ENCODE measurements around the gene SAMD1. TPM values are rescaled to one million over a fixed set of nuclear protein-coding genes. Genes with fewer than 3 reads are reported as not detected.

SAMD1 gene
- 20.3 TPM for polyA plus RNA-seq (2012; ENCODE audit: low read depth, missing spikeins)

GRCh38 chr19:14090509-14091080 is at the start of gene SAMD1:
TSS of gene SAMD1 (minus strand) at chr19:14090751.
- TF ChIP-seq PAX5 (IDR thresholded peaks at IDR 0.05; ENCODE audit: insufficient read depth, low read length, severe bottlenecking) (no peak), POLR2A (IDR thresholded peaks at IDR 0.05; ENCODE audit: low read depth, low read length) (no peak), POLR2AphosphoS5 (IDR thresholded peaks at IDR 0.05; ENCODE audit: low read depth, low read length) (no peak), SPI1 (IDR thresholded peaks at IDR 0.05; ENCODE audit: low read depth, low read length) (no peak), TAF1 (IDR thresholded peaks at IDR 0.05; ENCODE audit: low read depth, low read length) (no peak), POU2F2 (IDR thresholded peaks at IDR 0.05; ENCODE audit: low read depth, low read length) (no peak)
- DNase-seq (ENCODE audit: insufficient read length, low spot score), result peak; percentile 76
- FAIRE-seq, result peak; percentile 85

- FAIRE-seq (no peak), DNase-seq (ENCODE audit: insufficient read length, low spot score) (no peak)
- TF ChIP-seq POLR2AphosphoS5 (IDR thresholded peaks at IDR 0.05; ENCODE audit: low read depth, low read length) (no peak), TAF1 (IDR thresholded peaks at IDR 0.05; ENCODE audit: low read depth, low read length) (no peak), POU2F2 (IDR thresholded peaks at IDR 0.05; ENCODE audit: low read depth, low read length) (no peak), PAX5 (IDR thresholded peaks at IDR 0.05; ENCODE audit: insufficient read depth, low read length, severe bottlenecking) (no peak), SPI1 (IDR thresholded peaks at IDR 0.05; ENCODE audit: low read depth, low read length) (no peak), POLR2A (IDR thresholded peaks at IDR 0.05; ENCODE audit: low read depth, low read length) (no peak)
Measured at GRCh38 chr19:14139944-14140343, 49.4 kb upstream of the SAMD1 start.

- no peak for DNase-seq (ENCODE audit: insufficient read length, low spot score)
- TF ChIP-seq SPI1 (IDR thresholded peaks at IDR 0.05; ENCODE audit: low read depth, low read length) (no peak), TAF1 (IDR thresholded peaks at IDR 0.05; ENCODE audit: low read depth, low read length) (no peak), POLR2A (IDR thresholded peaks at IDR 0.05; ENCODE audit: low read depth, low read length) (no peak), POU2F2 (IDR thresholded peaks at IDR 0.05; ENCODE audit: low read depth, low read length) (no peak), POLR2AphosphoS5 (IDR thresholded peaks at IDR 0.05; ENCODE audit: low read depth, low read length) (no peak), PAX5 (IDR thresholded peaks at IDR 0.05; ENCODE audit: insufficient read depth, low read length, severe bottlenecking) (no peak)
- no peak for FAIRE-seq
Measured at GRCh38 chr19:14138576-14139265, 48.2 kb upstream of the SAMD1 start.

GRCh38 chr19:14136509-14137281 is 46.1 kb upstream of the SAMD1 start, which contains the start of gene ASF1B:
TSS of gene ASF1B (minus strand) at chr19:14136589. CDS start at chr19:14136456, 133 bp downstream.
- FAIRE-seq (peak; percentile 96), DNase-seq (ENCODE audit: insufficient read length, low spot score) (peak; percentile 97)
- TF ChIP-seq POLR2AphosphoS5 (IDR thresholded peaks at IDR 0.05; ENCODE audit: low read depth, low read length) (peak; percentile 83), POU2F2 (IDR thresholded peaks at IDR 0.05; ENCODE audit: low read depth, low read length) (no peak), PAX5 (IDR thresholded peaks at IDR 0.05; ENCODE audit: insufficient read depth, low read length, severe bottlenecking) (no peak), TAF1 (IDR thresholded peaks at IDR 0.05; ENCODE audit: low read depth, low read length) (peak; percentile 59), POLR2A (IDR thresholded peaks at IDR 0.05; ENCODE audit: low read depth, low read length) (peak; percentile 89), SPI1 (IDR thresholded peaks at IDR 0.05; ENCODE audit: low read depth, low read length) (peak; percentile 59)

GRCh38 chr19:14135985-14136508 is 45.5 kb upstream of the SAMD1 start:
- no peak for DNase-seq (ENCODE audit: insufficient read length, low spot score)
- TF ChIP-seq POLR2AphosphoS5 (IDR thresholded peaks at IDR 0.05; ENCODE audit: low read depth, low read length), result no peak
- no peak for TF ChIP-seq PAX5 (IDR thresholded peaks at IDR 0.05; ENCODE audit: insufficient read depth, low read length, severe bottlenecking)
- TF ChIP-seq POU2F2 (IDR thresholded peaks at IDR 0.05; ENCODE audit: low read depth, low read length), result no peak
- TF ChIP-seq POLR2A (IDR thresholded peaks at IDR 0.05; ENCODE audit: low read depth, low read length), result no peak; the same call in 1 of the 2 replicates
- no peak for TF ChIP-seq TAF1 (IDR thresholded peaks at IDR 0.05; ENCODE audit: low read depth, low read length)
- TF ChIP-seq SPI1 (IDR thresholded peaks at IDR 0.05; ENCODE audit: low read depth, low read length), result no peak
- no peak for FAIRE-seq

- no peak for DNase-seq (ENCODE audit: insufficient read length, low spot score)
- TF ChIP-seq POU2F2 (IDR thresholded peaks at IDR 0.05; ENCODE audit: low read depth, low read length), result no peak
- no peak for TF ChIP-seq SPI1 (IDR thresholded peaks at IDR 0.05; ENCODE audit: low read depth, low read length)
- TF ChIP-seq POLR2AphosphoS5 (IDR thresholded peaks at IDR 0.05; ENCODE audit: low read depth, low read length), result no peak
- TF ChIP-seq POLR2A (IDR thresholded peaks at IDR 0.05; ENCODE audit: low read depth, low read length), result no peak
- TF ChIP-seq TAF1 (IDR thresholded peaks at IDR 0.05; ENCODE audit: low read depth, low read length), result no peak
- TF ChIP-seq PAX5 (IDR thresholded peaks at IDR 0.05; ENCODE audit: insufficient read depth, low read length, severe bottlenecking), result no peak
- FAIRE-seq, result no peak
Measured at GRCh38 chr19:14135355-14135754, 44.8 kb upstream of the SAMD1 start.

GRCh38 chr19:14127929-14128509 is 37.5 kb upstream of the SAMD1 start:
- FAIRE-seq (no peak), DNase-seq (ENCODE audit: insufficient read length, low spot score) (no peak)
- TF ChIP-seq POU2F2 (IDR thresholded peaks at IDR 0.05; ENCODE audit: low read depth, low read length) (no peak), PAX5 (IDR thresholded peaks at IDR 0.05; ENCODE audit: insufficient read depth, low read length, severe bottlenecking) (no peak), POLR2A (IDR thresholded peaks at IDR 0.05; ENCODE audit: low read depth, low read length) (no peak), SPI1 (IDR thresholded peaks at IDR 0.05; ENCODE audit: low read depth, low read length) (peak; percentile 39), POLR2AphosphoS5 (IDR thresholded peaks at IDR 0.05; ENCODE audit: low read depth, low read length) (no peak), TAF1 (IDR thresholded peaks at IDR 0.05; ENCODE audit: low read depth, low read length) (no peak)

GRCh38 chr19:14127176-14127575 is 36.6 kb upstream of the SAMD1 start:
- DNase-seq (ENCODE audit: insufficient read length, low spot score) (no peak), FAIRE-seq (no peak)
- TF ChIP-seq POU2F2 (IDR thresholded peaks at IDR 0.05; ENCODE audit: low read depth, low read length) (no peak), SPI1 (IDR thresholded peaks at IDR 0.05; ENCODE audit: low read depth, low read length) (no peak), PAX5 (IDR thresholded peaks at IDR 0.05; ENCODE audit: insufficient read depth, low read length, severe bottlenecking) (no peak), POLR2A (IDR thresholded peaks at IDR 0.05; ENCODE audit: low read depth, low read length) (no peak), POLR2AphosphoS5 (IDR thresholded peaks at IDR 0.05; ENCODE audit: low read depth, low read length) (no peak), TAF1 (IDR thresholded peaks at IDR 0.05; ENCODE audit: low read depth, low read length) (no peak)

Data from GM12891 (cell line).